ENCODE results near the gene NBEA.
"Not testable (repeated sequence)": the region's sequence is repeated elsewhere in the genome, so short reads cannot be mapped to it uniquely, and the experiment has no call there.

Gene NBEA

GRCh38 chr13:35055705-35056104 lies 113.6 kb downstream of the NBEA start:
- DNase-seq: no peak

GRCh38 chr13:35057858-35058257 lies 115.8 kb downstream of the NBEA start:
- no peak for DNase-seq

- DNase-seq: not testable (repeated sequence)
Measured at GRCh38 chr13:35058585-35058984, 116.5 kb downstream of the NBEA start.

- no peak for DNase-seq
Measured at GRCh38 chr13:35086667-35087066, 144.6 kb downstream of the NBEA start.

- no peak for DNase-seq
Measured at GRCh38 chr13:35092251-35092650, 150.2 kb downstream of the NBEA start.

GRCh38 chr13:35092751-35093150 lies 150.7 kb downstream of the NBEA start:
- DNase-seq: no peak

GRCh38 chr13:35093356-35093755 lies 151.3 kb downstream of the NBEA start:
- no peak for DNase-seq

- DNase-seq: not testable (repeated sequence)
Measured at GRCh38 chr13:35106771-35107170, 164.7 kb downstream of the NBEA start.

- DNase-seq: no peak
Measured at GRCh38 chr13:35107535-35107934, 165.5 kb downstream of the NBEA start.

- not testable (repeated sequence) for DNase-seq
Measured at GRCh38 chr13:35113612-35114011, 171.5 kb downstream of the NBEA start.

- DNase-seq: no peak
Measured at GRCh38 chr13:35127466-35127865, 185.4 kb downstream of the NBEA start.

GRCh38 chr13:35129500-35129899 lies 187.4 kb downstream of the NBEA start:
- no peak for DNase-seq

GRCh38 chr13:35131471-35131870 lies 189.4 kb downstream of the NBEA start:
- no peak for DNase-seq

GRCh38 chr13:35136585-35136984 lies 194.5 kb downstream of the NBEA start:
- no peak for DNase-seq

GRCh38 chr13:35139591-35139990 lies 197.5 kb downstream of the NBEA start:
- no peak for DNase-seq

- no peak for DNase-seq
Measured at GRCh38 chr13:35140321-35140720, 198.3 kb downstream of the NBEA start.

- no peak for DNase-seq
Measured at GRCh38 chr13:35140831-35141230, 198.8 kb downstream of the NBEA start.

GRCh38 chr13:35143123-35143522 lies 201.1 kb downstream of the NBEA start:
- DNase-seq: no peak

GRCh38 chr13:35144166-35144890 lies 202.3 kb downstream of the NBEA start:
- DNase-seq: peak in 1 of 58 donors; percentile 1

- no peak for DNase-seq
Measured at GRCh38 chr13:35146686-35147085, 204.6 kb downstream of the NBEA start.

GRCh38 chr13:35157143-35157755 lies 215.2 kb downstream of the NBEA start:
- peak in 13 of 58 donors; percentile 1 to 31 (median 4) for DNase-seq

- no peak for DNase-seq
Measured at GRCh38 chr13:35159041-35159440, 217.0 kb downstream of the NBEA start.

- DNase-seq: no peak
Measured at GRCh38 chr13:35160896-35161295, 218.8 kb downstream of the NBEA start.
